Uterus (tissue), 4 donors: ENCODE measurements around the gene PIAS1. TPM values are rescaled to one million over a fixed set of nuclear protein-coding genes. Genes with fewer than 3 reads are reported as not detected.
"Not testable (repeated sequence)": the region's sequence is repeated elsewhere in the genome, so short reads cannot be mapped to it uniquely, and the experiment has no call there.

ENCODE experiments used
- DNase-seq, 2 donors: peaks; one replicate each; pipeline ENCODE4 v3.0.0-alpha.2; 2019 to 2020
- H3K27ac ChIP-seq, 2 donors: fragments of 200-600 bp; sonication (generic); 1 replicate in 1 of 2; 2 replicates in 1 of 2; pipeline ENCODE4 v1.5.1; 2016 to 2018
- H3K27me3 ChIP-seq, 2 donors: fragments of 200-600 bp; sonication (generic); one replicate each; pipeline ENCODE4 v1.5.1; 2018 to 2019; ENCODE audit warnings: control low read depth in 1 of 2
- H3K36me3 ChIP-seq, 2 donors: fragments of 200-600 bp; sonication (generic); one replicate each; pipeline ENCODE4 v1.5.1; 2019; ENCODE audit warnings: control low read depth in 1 of 2
- H3K4me1 ChIP-seq, 2 donors: fragments of 200-600 bp; sonication (generic); one replicate each; pipeline ENCODE4 v1.5.1; 2018 to 2019; ENCODE audit warnings: control low read depth in 1 of 2
- H3K4me3 ChIP-seq, 2 donors: fragments of 200-600 bp; sonication (generic); 1 replicate in 1 of 2; 2 replicates in 1 of 2; pipeline ENCODE4 v1.5.1; 2018 to 2019; ENCODE audit warnings: mild to moderate bottlenecking in 1 of 2
- H3K9me3 ChIP-seq, 2 donors: fragments of 200-600 bp; sonication (generic); one replicate each; pipeline ENCODE4 v1.5.1; 2019; ENCODE audit warnings: control low read depth in 1 of 2
- POLR2A ChIP-seq, 2 donors: fragments of 450-650 bp; IDR thresholded peaks; one replicate each; pipeline ENCODE4 v1.6.1; 2016; ENCODE audit warnings: antibody characterized with exemption in 2 of 2, mild to moderate bottlenecking in 1 of 2, moderate library complexity in 1 of 2
- intact Hi-C: fragments of 100-400 bp; cut with DNase I; formaldehyde crosslinking; loops from one replicate; pipeline ENCODE4 v1.15.1; 2023; ENCODE audit warnings: low total_unique reads
- total RNA-seq, 4 donors: library from RNA; depleted of rRNA in 3 of 4; stranded (reverse); fragments of >200 nt in 3 of 4; gene quantifications; one replicate each; pipeline versions ENCODE4 v1.1.0 to v1.2.4, GENCODE V29; 2014 to 2023
- TF ChIP-seq, protein P1 (sequence below), 4 experiments: fragments of 200-600 bp in 2 of 4; fragments of 450-650 bp in 2 of 4; sonication (generic) in 2 of 4; IDR thresholded peaks; one replicate each; pipeline ENCODE4 v1.5.1; 2016 to 2019; ENCODE audit warnings: antibody characterized with exemption in 4 of 4, mild to moderate bottlenecking in 2 of 4, moderate library complexity in 1 of 4
- donor health status: DM: yes; HTN: yes; CAD: no.

PIAS1 gene
- total RNA-seq, 4 donors from 2014 or later: 19.1 to 171 (median 95.9) TPM

DNA sequence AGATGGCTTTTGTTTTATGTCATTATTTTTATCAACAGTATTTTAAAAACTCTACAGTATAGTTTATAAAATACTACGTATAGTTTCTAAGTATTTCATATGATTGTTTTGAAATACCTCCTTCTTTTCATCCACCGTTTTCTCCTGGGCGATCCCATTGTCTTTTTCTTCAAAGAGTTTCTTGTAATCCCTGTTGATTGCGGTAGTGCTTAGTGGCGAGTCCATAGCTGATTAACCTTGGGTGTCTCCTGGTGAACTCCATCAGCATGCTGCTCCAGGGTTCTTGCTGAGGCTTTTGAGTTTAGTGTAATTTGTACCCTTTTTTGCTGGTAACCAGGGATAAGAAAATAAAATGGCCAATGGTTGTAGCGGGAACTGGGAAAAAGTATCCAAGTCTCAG is 3.6 kb downstream of the PIAS1 start:
- DNase-seq: no peak
- Histone ChIP-seq H3K4me3 (no peak overlapping the region), H3K4me1 (no peaks in the 10 kb centered on the region), H3K9me3 (no peaks in the 10 kb centered on the region), H3K27ac (no peak overlapping the region), H3K27me3 (no peaks in the 10 kb centered on the region), H3K36me3 (no peaks in the 10 kb centered on the region)
- no peak for TF ChIP-seq POLR2A (IDR thresholded peaks at IDR 0.05)
- TF ChIP-seq, protein P1, sequence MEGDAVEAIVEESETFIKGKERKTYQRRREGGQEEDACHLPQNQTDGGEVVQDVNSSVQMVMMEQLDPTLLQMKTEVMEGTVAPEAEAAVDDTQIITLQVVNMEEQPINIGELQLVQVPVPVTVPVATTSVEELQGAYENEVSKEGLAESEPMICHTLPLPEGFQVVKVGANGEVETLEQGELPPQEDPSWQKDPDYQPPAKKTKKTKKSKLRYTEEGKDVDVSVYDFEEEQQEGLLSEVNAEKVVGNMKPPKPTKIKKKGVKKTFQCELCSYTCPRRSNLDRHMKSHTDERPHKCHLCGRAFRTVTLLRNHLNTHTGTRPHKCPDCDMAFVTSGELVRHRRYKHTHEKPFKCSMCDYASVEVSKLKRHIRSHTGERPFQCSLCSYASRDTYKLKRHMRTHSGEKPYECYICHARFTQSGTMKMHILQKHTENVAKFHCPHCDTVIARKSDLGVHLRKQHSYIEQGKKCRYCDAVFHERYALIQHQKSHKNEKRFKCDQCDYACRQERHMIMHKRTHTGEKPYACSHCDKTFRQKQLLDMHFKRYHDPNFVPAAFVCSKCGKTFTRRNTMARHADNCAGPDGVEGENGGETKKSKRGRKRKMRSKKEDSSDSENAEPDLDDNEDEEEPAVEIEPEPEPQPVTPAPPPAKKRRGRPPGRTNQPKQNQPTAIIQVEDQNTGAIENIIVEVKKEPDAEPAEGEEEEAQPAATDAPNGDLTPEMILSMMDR (IDR thresholded peaks at IDR 0.05): no peak
- intact Hi-C loops: no loop called here

DNA sequence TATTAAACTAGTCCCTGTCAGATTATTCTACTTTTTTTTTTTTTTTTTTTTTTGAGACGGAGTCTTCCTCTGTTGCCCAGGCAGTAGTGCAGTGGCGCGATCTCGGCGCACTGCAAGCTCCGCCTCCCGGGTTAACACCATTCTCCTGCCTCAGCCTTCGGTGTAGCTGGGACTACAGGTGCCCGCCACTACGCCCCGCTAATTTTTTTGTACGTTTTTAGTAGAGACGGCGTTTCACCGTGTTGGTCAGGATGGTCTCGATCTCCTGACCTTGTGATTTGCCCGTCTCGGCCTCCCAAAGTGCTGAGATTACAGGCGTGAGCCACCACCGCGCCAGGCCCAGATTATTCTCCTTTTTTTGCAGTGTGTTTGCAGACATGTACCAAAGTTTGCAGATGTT is 4.9 kb downstream of the PIAS1 start:
- H3K36me3 ChIP-seq, H3K27ac ChIP-seq, intact Hi-C loops, H3K27me3 ChIP-seq, H3K4me1 ChIP-seq, H3K4me3 ChIP-seq, DNase-seq, H3K9me3 ChIP-seq: not testable (repeated sequence)

DNA sequence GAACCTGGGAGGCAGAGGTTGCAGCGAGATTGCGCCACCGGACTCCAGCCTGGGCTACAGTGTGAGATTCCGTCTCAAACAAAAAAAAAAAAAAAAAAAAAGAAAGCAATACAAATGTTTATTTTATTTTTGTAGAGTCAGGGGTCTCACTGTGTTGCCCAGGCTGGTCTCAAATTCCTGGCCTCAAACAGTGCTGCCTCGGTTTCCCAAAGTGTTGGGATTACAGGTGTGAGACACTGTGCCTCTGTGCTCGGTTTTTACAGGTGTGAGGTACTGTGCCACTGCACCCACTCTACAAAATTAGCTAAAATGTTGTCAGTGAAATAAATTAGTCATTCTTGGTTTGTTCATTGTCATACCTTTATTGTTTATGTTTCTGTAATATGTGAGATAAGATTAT is 5.5 kb downstream of the PIAS1 start:
- intact Hi-C loops: no loop called here
- H3K27me3 ChIP-seq: no peaks in the 10 kb centered on the region
- no peaks in the 10 kb centered on the region for H3K9me3 ChIP-seq
- no peaks in the 10 kb centered on the region for H3K4me1 ChIP-seq
- H3K36me3 ChIP-seq: no peaks in the 10 kb centered on the region
- no peak overlapping the region for H3K27ac ChIP-seq
- H3K4me3 ChIP-seq: no peak overlapping the region
- no peak for DNase-seq
- TF ChIP-seq POLR2A (IDR thresholded peaks at IDR 0.05): no peak
- TF ChIP-seq, protein P1 (IDR thresholded peaks at IDR 0.05): no peak

DNA sequence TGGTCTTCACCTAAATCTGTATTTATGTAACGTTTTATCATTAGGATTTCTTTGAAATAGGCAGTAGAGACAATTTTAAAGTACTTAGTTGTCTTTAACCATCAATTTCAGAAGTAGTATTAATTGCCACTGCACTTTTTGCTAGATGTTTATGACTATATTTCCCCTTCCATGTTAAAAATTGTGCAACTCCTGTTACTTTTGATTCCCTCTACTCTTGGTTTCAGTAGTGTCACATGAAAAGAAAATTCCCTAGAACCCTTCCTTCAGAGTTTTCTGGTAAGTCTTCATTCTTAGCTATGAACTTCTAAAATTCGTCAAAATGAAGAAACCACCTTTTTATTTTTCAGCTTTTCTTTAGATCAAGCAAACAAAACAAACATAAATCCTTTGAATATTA is 7.1 kb downstream of the PIAS1 start:
- Histone ChIP-seq H3K36me3 (no peaks in the 10 kb centered on the region), H3K4me1 (no peaks in the 10 kb centered on the region), H3K27me3 (no peaks in the 10 kb centered on the region), H3K27ac (no peak overlapping the region), H3K4me3 (no peak overlapping the region), H3K9me3 (no peaks in the 10 kb centered on the region)
- intact Hi-C loops: no loop called here
- TF ChIP-seq, protein P1 (IDR thresholded peaks at IDR 0.05): no peak
- TF ChIP-seq POLR2A (IDR thresholded peaks at IDR 0.05): no peak
- no peak for DNase-seq

DNA sequence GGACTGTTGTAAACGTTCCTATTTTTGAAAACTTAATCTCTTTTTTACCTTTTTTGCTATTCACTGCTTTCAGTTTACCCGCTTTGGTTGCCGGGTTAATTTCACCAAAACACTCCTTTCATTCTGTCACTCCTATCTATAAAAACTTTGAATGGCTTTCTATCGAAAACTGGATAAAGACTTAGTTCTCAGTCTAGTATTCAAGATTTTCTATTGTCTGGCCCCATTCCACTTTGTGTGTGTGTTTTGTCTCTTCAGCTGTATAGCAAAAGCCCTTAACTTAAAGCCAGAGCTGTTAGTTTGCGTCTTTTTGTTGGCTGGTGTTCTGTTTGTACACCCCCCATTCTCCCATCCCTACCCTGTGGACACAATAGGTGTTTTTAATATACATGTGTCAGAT is 7.5 kb downstream of the PIAS1 start:
- no peak overlapping the region for H3K4me3 ChIP-seq
- TF ChIP-seq, protein P1 (IDR thresholded peaks at IDR 0.05): no peak
- no peak for TF ChIP-seq POLR2A (IDR thresholded peaks at IDR 0.05)

DNA sequence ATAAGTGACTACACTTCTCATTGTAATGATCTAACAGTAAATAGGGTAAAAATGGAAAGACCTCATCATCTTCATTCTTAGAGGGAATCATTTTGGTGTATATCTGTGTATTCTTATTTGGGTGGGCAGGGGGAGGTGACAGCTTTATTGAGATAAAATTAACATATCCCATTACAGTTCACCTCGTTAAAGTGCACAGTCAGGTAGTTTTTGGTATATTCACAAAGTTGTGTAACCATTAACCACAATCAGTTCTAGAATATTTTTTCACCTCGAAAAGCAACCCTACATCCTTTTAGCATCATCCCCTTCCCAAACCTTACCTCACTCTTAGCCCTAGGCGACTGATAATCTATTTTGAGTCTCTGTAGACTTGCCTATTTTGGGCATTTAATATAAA is 8.1 kb downstream of the PIAS1 start:
- H3K9me3 ChIP-seq: no peaks in the 10 kb centered on the region
- H3K36me3 ChIP-seq: no peaks in the 10 kb centered on the region
- intact Hi-C loops: no loop called here
- H3K27ac ChIP-seq: no peak overlapping the region
- no peak for DNase-seq
- no peak overlapping the region for H3K4me3 ChIP-seq
- no peaks in the 10 kb centered on the region for H3K4me1 ChIP-seq
- no peak for TF ChIP-seq POLR2A (IDR thresholded peaks at IDR 0.05)
- TF ChIP-seq, protein P1 (IDR thresholded peaks at IDR 0.05): no peak
- H3K27me3 ChIP-seq: no peaks in the 10 kb centered on the region

More for the DNA sequence above, 7.5 kb downstream of the PIAS1 start:
- intact Hi-C loops: no loop called here
- Histone ChIP-seq H3K27me3 (no peaks in the 10 kb centered on the region), H3K36me3 (no peaks in the 10 kb centered on the region), H3K9me3 (no peaks in the 10 kb centered on the region), H3K27ac (no peak overlapping the region), H3K4me1 (no peaks in the 10 kb centered on the region)
- DNase-seq: no peak
